Adipocyte (in vitro differentiated cells): ENCODE measurements around the gene FLACC1.
"Not testable (repeated sequence)": the region's sequence is repeated elsewhere in the genome, so short reads cannot be mapped to it uniquely, and the experiment has no call there.

Experiments used
- DNase-seq: peaks from one replicate; pipeline ENCODE4 v3.0.0-alpha.2; 2015; ENCODE audit warnings: low read depth
- H3K27me3 ChIP-seq: replicated peaks from 2 replicates; pipeline ENCODE4 v1.7.0; 2013; ENCODE audit warnings: mild to moderate bottlenecking, low read length, moderate library complexity; ENCODE audit not compliant: control insufficient read depth, insufficient read depth
- H3K36me3 ChIP-seq: 2 replicates; pipeline ENCODE4 v1.7.0; 2013; ENCODE audit warnings: low read length, mild to moderate bottlenecking, moderate library complexity; ENCODE audit not compliant: control insufficient read depth, insufficient read depth, severe bottlenecking
- H3K4me1 ChIP-seq: 2 replicates; pipeline ENCODE4 v1.7.0; 2013; ENCODE audit warnings: mild to moderate bottlenecking, low read length, moderate library complexity; ENCODE audit not compliant: control insufficient read depth, insufficient read depth
- H3K4me3 ChIP-seq: 2 replicates; pipeline ENCODE4 v1.7.0; 2013; ENCODE audit warnings: mild to moderate bottlenecking, low read length, moderate library complexity
- H3K9ac ChIP-seq: 2 replicates; pipeline ENCODE4 v1.7.0; 2013; ENCODE audit warnings: mild to moderate bottlenecking, low read length, moderate library complexity
- H3K9me3 ChIP-seq: 2 replicates; pipeline ENCODE4 v1.7.0; 2013; ENCODE audit warnings: mild to moderate bottlenecking, low read length, moderate library complexity; ENCODE audit not compliant: control insufficient read depth

Gene FLACC1

DNA sequence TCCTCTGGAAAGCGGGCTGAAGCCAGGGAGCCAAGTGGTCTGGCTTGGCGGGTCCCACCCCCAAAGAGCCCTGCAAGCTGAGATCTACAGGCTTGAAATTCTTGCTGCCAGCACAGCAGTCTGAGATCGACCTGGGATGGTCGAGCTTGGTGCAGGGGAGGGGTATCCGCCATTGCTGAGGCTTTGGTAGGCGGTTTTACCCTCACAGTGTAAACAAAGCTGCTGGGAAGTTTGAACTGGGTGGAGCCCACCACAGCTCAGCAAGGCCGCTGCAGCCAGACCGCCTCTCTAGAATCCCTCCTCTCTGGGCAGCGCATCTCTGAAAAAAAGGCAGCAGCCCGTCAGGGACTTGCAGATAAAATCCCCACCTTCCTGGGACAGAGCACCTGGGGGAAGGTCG lies 12.6 kb upstream of the FLACC1 start:
- Histone ChIP-seq H3K36me3 (no peaks in the 10 kb centered on the region), H3K9me3 (peaks cover 18% of the 10 kb centered on the region), H3K4me1 (no peaks in the 10 kb centered on the region), H3K9ac (no peak overlapping the region), H3K4me3 (no peak overlapping the region), H3K27me3 (no peaks in the 10 kb centered on the region)
- DNase-seq = no peak

GRCh38 chr2:201369318-201369717 lies 12.2 kb upstream of the FLACC1 start:
- not testable (repeated sequence) for H3K27me3 ChIP-seq, H3K36me3 ChIP-seq, DNase-seq, H3K9ac ChIP-seq, H3K4me3 ChIP-seq, H3K4me1 ChIP-seq
- H3K9me3 ChIP-seq = peaks cover 18% of the 10 kb centered on the region

DNA sequence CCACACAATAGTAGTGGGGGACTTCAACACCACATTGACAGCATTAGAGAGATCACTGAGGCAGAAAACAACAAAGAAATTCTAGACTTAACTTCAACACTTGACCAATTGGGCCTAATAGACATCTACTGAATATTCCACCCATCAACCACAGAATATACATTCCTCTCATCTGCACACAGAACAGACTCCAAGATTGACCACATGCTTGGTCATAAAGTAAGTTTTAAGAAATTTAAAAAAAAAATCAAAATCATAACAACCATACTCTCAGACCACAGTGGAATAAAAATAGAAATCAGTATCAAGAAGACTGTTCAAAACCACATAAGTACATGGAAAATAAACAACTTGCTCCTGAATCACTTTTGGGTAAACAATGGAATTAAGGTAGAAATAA lies 9.0 kb upstream of the FLACC1 start:
- Histone ChIP-seq H3K9ac (no peak overlapping the region), H3K27me3 (no peaks in the 10 kb centered on the region), H3K36me3 (peaks cover 2% of the 10 kb centered on the region), H3K4me3 (no peak overlapping the region), H3K4me1 (peaks cover 2% of the 10 kb centered on the region), H3K9me3 (peaks cover 18% of the 10 kb centered on the region)
- DNase-seq = no peak

GRCh38 chr2:201363857-201364560 lies 6.9 kb upstream of the FLACC1 start:
- Histone ChIP-seq H3K9ac (no peak overlapping the region), H3K27me3 (no peaks in the 10 kb centered on the region), H3K36me3 (peaks cover 2% of the 10 kb centered on the region), H3K9me3 (peaks cover 18% of the 10 kb centered on the region), H3K4me3 (no peak overlapping the region), H3K4me1 (peaks cover 6% of the 10 kb centered on the region)
- DNase-seq = peak; percentile 63

GRCh38 chr2:201362396-201362795 lies 5.3 kb upstream of the FLACC1 start:
- H3K9ac ChIP-seq = no peak overlapping the region
- H3K36me3 ChIP-seq = peaks cover 2% of the 10 kb centered on the region
- peaks cover 12% of the 10 kb centered on the region for H3K4me1 ChIP-seq
- H3K4me3 ChIP-seq = no peak overlapping the region
- DNase-seq = no peak
- no peaks in the 10 kb centered on the region for H3K27me3 ChIP-seq
- H3K9me3 ChIP-seq = peaks cover 8% of the 10 kb centered on the region

DNA sequence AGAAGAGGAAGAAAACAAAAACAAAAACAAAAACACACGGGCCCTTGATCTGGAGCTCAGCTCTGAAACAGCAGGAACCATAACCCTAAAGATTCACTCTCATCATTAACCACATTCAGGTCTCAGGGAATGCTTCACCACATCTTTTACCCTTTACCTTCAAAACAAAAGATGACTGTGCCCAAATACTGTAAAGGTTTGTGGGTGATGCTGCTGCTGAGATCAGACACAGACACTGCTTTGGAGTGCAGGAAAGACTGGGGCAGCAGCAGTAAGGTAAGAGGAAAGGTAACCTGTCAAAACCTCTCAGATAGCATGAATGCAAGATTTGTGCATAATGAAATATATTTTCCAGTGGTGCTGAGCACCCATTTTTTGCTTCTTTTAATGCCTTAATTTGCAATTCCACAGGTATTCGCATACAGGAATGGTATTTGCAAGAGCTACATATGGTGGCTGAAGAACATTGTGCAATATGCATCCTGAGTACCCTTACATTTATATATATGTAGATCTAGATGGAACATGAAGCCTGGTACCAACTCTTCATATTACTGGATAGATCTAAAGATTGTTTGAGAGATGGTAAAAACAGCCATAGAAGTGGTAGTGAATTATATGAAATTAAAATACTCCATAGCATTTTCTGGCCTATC lies 4.1 kb upstream of the FLACC1 start:
- no peak overlapping the region for H3K9ac ChIP-seq
- H3K4me3 ChIP-seq = no peak overlapping the region

GRCh38 chr2:201360256-201360655 lies 3.1 kb upstream of the FLACC1 start:
- no peaks in the 10 kb centered on the region for H3K27me3 ChIP-seq
- H3K9ac ChIP-seq = no peak overlapping the region
- peaks cover 17% of the 10 kb centered on the region for H3K4me1 ChIP-seq
- H3K36me3 ChIP-seq = peaks cover 2% of the 10 kb centered on the region
- H3K9me3 ChIP-seq = no peaks in the 10 kb centered on the region
- no peak for DNase-seq
- no peak overlapping the region for H3K4me3 ChIP-seq

More for the DNA sequence above, 4.1 kb upstream of the FLACC1 start:
- Histone ChIP-seq H3K4me1 (peaks cover 17% of the 10 kb centered on the region), H3K36me3 (peaks cover 2% of the 10 kb centered on the region), H3K27me3 (no peaks in the 10 kb centered on the region), H3K9me3 (no peaks in the 10 kb centered on the region)
- no peak for DNase-seq

- H3K36me3 ChIP-seq = peaks cover 2% of the 10 kb centered on the region
Observed at GRCh38 chr2:201358684-201359083, 1.5 kb upstream of the FLACC1 start.

DNA sequence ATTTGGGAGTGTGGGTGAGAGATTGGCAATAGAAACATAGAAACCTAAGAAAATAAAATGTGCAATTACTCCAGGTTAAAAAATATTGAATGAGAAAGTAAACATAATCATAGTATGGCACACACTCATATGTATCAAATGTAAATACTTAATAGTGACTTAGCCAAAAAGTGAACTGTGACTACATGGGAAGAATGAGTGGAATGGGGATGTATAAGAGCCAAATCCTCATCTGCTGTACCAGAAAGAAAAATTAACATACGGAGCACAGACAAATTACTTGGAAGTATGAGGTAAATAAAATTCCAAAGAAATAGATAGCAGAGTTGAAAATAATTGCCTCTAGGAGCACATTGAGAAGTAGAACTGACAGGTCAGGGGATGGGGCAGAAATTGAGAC lies 4.0 kb downstream of the FLACC1 start:
- DNase-seq = peak; percentile 16
- Histone ChIP-seq H3K9me3 (no peaks in the 10 kb centered on the region), H3K27me3 (no peaks in the 10 kb centered on the region), H3K9ac (no peak overlapping the region), H3K4me1 (peaks cover 27% of the 10 kb centered on the region), H3K4me3 (no peak overlapping the region), H3K36me3 (peaks cover 3% of the 10 kb centered on the region)

More at GRCh38 chr2:201358684-201359083, 1.5 kb upstream of the FLACC1 start:
- H3K4me3 ChIP-seq = no peak overlapping the region
- H3K4me1 ChIP-seq = peaks cover 19% of the 10 kb centered on the region
- H3K9me3 ChIP-seq = no peaks in the 10 kb centered on the region
- no peaks in the 10 kb centered on the region for H3K27me3 ChIP-seq
- H3K9ac ChIP-seq = no peak overlapping the region
- DNase-seq = peak; percentile 36

- no peak for DNase-seq
- Histone ChIP-seq H3K9me3 (no peaks in the 10 kb centered on the region), H3K4me1 (peaks cover 19% of the 10 kb centered on the region), H3K36me3 (peaks cover 3% of the 10 kb centered on the region), H3K27me3 (no peaks in the 10 kb centered on the region), H3K4me3 (no peak overlapping the region), H3K9ac (no peak overlapping the region)
Observed at GRCh38 chr2:201350879-201351278, 6.3 kb downstream of the FLACC1 start.

GRCh38 chr2:201349601-201350000 lies 7.5 kb downstream of the FLACC1 start:
- Histone ChIP-seq H3K9me3 (no peaks in the 10 kb centered on the region), H3K4me1 (peaks cover 19% of the 10 kb centered on the region), H3K36me3 (peaks cover 5% of the 10 kb centered on the region), H3K9ac (no peak overlapping the region), H3K4me3 (no peak overlapping the region), H3K27me3 (no peaks in the 10 kb centered on the region)
- DNase-seq = no peak
